ENCODE results near the gene PGRMC1. TPM values are rescaled to one million over a fixed set of nuclear protein-coding genes. Genes with fewer than 3 reads are reported as not detected.

PGRMC1 gene
- total and polyA plus RNA-seq, 9 of the 15 experiments (the other 6 are each of a cell fraction or from before 2014, with no cell fraction given), result 27.4 to 115 (median 90.3) TPM

- TF ChIP-seq SIN3A (IDR thresholded peaks at IDR 0.05; ENCODE audit: borderline replicate concordance in 2 of 2, control insufficient read depth in 1 of 2, low read depth in 2 of 2, low read length in 2 of 2) (no peak), MED1 (CRISPR knock-in tag; IDR thresholded peaks at IDR 0.05; ENCODE audit: borderline replicate concordance) (no peak), ZNF586 (CRISPR knock-in tag; conservative IDR thresholded peaks at IDR 0.05) (no peak)
- TF ChIP-seq, protein P1, sequence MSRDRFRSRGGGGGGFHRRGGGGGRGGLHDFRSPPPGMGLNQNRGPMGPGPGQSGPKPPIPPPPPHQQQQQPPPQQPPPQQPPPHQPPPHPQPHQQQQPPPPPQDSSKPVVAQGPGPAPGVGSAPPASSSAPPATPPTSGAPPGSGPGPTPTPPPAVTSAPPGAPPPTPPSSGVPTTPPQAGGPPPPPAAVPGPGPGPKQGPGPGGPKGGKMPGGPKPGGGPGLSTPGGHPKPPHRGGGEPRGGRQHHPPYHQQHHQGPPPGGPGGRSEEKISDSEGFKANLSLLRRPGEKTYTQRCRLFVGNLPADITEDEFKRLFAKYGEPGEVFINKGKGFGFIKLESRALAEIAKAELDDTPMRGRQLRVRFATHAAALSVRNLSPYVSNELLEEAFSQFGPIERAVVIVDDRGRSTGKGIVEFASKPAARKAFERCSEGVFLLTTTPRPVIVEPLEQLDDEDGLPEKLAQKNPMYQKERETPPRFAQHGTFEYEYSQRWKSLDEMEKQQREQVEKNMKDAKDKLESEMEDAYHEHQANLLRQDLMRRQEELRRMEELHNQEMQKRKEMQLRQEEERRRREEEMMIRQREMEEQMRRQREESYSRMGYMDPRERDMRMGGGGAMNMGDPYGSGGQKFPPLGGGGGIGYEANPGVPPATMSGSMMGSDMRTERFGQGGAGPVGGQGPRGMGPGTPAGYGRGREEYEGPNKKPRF (IDR thresholded peaks at IDR 0.05; ENCODE audit: low read depth, low read length), result no peak
Measured at GRCh38 chrX:119189595-119189994, 46.5 kb upstream of the PGRMC1 start (continued).

GRCh38 chrX:119190091-119190681, 45.9 kb upstream of the PGRMC1 start:
- WGBS (ENCODE audit: insufficient coverage, low coverage, missing lambda C conversion rate), result 3% methylated on average over 4 of the region's 4 CpGs
- no TSS peak for BruUV-seq (replicated peaks)
- in situ Hi-C loops (cut with MboI), result no loop called here
- Histone ChIP-seq H3K4me1 (replicated peaks in 1 of 2; ENCODE audit: control insufficient read depth in 2 of 2, insufficient read depth in 2 of 2, low read length in 2 of 2) (peaks cover 0 to 3% of the 10 kb centered on the region in 2 experiments; a peak in 2 of 5 replicates), H3K4me3 (no peak overlapping the region), H3K9ac (ENCODE audit: insufficient read depth in 1 of 2, low read depth in 2 of 2, low read length in 2 of 2) (no peak overlapping the region), H4K20me1 (replicated peaks; ENCODE audit: control insufficient read depth, insufficient read depth, low read length) (no peaks in the 10 kb centered on the region), H3K27me3 (ENCODE audit: control insufficient read depth in 2 of 2, insufficient read depth in 2 of 2, low read length in 2 of 2) (peaks cover 0 to 8% of the 10 kb centered on the region in 2 experiments; a peak in 2 of 5 replicates), H3K36me3 (ENCODE audit: control insufficient read depth, insufficient read depth, low read length) (no peaks in the 10 kb centered on the region), H2AFZ (ENCODE audit: low read depth, low read length) (no peak overlapping the region), H3K9me3 (replicated peaks; ENCODE audit: control insufficient read depth, insufficient read depth, low read depth, low read length) (no peaks in the 10 kb centered on the region), H3K27ac (ENCODE audit: extremely low read depth, low read depth, low read length) (no peak overlapping the region), H3K4me2 (ENCODE audit: insufficient read depth, low read length) (no peak overlapping the region), H3K79me2 (ENCODE audit: control insufficient read depth, insufficient read depth, low read length) (no peaks in the 10 kb centered on the region), H3K9me1 (ENCODE audit: control insufficient read depth, insufficient read depth, low read length) (no peaks in the 10 kb centered on the region)
- intact Hi-C loops (cut with micrococcal nuclease), result no loop called here
- DNase-seq (ENCODE audit: extremely low read depth in 1 of 4, low spot score in 3 of 4) (no peak), ATAC-seq (no peak), FAIRE-seq (no peak)
- CTCF ChIA-PET (ENCODE audit: low intra/inter-chr PET ratio), result no interaction called here
- POLR2A ChIA-PET, result interaction anchor here (0.6 to 1.6 kb wide), 3 partner anchors 15 to 420 kb away, joined by 3 to 4 read pairs (median 3); no protein-coding TSS in a partner anchor
- TF ChIP-seq ZNF384 (IDR thresholded peaks at IDR 0.05; ENCODE audit: low read depth, low read length), result no peak
- no peak for TF ChIP-seq MCM7 (IDR thresholded peaks at IDR 0.05)
- no peak for TF ChIP-seq SMARCA4 (IDR thresholded peaks at IDR 0.05)
- TF ChIP-seq POLR3A (IDR thresholded peaks at IDR 0.05; ENCODE audit: borderline replicate concordance, extremely low read depth, insufficient read depth, insufficient read length), result no peak
- TF ChIP-seq ELF2 (CRISPR knock-in tag; IDR thresholded peaks at IDR 0.05), result no peak
- no peak for TF ChIP-seq ZNF785 (CRISPR knock-in tag; IDR thresholded peaks at IDR 0.05)
- TF ChIP-seq RBM14 (IDR thresholded peaks at IDR 0.05; ENCODE audit: borderline replicate concordance, insufficient read depth, low read depth, low read length), result no peak
- no peak for TF ChIP-seq DMBX1 (CRISPR knock-in tag; IDR thresholded peaks at IDR 0.05; ENCODE audit: borderline replicate concordance)
- TF ChIP-seq ZNF507 (tag; conservative IDR thresholded peaks at IDR 0.05), result no peak
- no peak for TF ChIP-seq NR3C1 (CRISPR knock-in tag; IDR thresholded peaks at IDR 0.05)
- TF ChIP-seq ZNF699 (CRISPR knock-in tag; IDR thresholded peaks at IDR 0.05; ENCODE audit: insufficient replicate concordance), result no peak
- TF ChIP-seq RBBP5 (IDR thresholded peaks at IDR 0.05; ENCODE audit: borderline replicate concordance, insufficient read depth, low read length, poor library complexity, severe bottlenecking), result no peak
- no peak for TF ChIP-seq KAT2B (IDR thresholded peaks at IDR 0.05; ENCODE audit: low read depth, low read length)
- TF ChIP-seq, protein P2, sequence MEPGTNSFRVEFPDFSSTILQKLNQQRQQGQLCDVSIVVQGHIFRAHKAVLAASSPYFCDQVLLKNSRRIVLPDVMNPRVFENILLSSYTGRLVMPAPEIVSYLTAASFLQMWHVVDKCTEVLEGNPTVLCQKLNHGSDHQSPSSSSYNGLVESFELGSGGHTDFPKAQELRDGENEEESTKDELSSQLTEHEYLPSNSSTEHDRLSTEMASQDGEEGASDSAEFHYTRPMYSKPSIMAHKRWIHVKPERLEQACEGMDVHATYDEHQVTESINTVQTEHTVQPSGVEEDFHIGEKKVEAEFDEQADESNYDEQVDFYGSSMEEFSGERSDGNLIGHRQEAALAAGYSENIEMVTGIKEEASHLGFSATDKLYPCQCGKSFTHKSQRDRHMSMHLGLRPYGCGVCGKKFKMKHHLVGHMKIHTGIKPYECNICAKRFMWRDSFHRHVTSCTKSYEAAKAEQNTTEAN (CRISPR knock-in tag; IDR thresholded peaks at IDR 0.05), result no peak

Measured in K562 (cell line).